T-helper 22 cell (primary cell): ENCODE data around the gene GYS2.
"Not testable (repeated sequence)": the region's sequence is repeated elsewhere in the genome, so short reads cannot be mapped to it uniquely, and the experiment has no call there.

Source experiments
- DNase-seq: peaks from one replicate; pipeline ENCODE4 v3.0.0-alpha.2; 2020; ENCODE audit warnings: low read depth

Gene GYS2

DNA sequence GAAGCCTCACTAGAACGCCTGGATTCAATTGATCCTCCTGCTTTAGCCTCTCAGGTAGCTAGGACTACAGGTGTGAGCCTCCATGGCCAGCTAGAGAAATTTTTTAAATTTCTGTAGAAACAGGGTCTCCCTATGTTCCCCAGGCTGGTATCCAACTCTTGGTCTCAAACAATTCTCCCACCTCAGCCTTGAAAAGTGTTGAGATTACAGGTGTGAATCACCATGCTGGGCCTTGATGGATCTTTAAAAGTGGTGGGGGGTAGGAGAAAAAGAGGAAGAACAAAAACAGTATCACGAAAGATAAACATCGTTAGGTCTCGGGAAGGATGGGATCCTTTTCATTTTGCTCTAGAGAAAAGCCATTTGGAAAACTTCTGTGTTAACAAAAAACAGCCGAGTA lies 4.5 kb downstream of the GYS2 start:
- DNase-seq: no peak

DNA sequence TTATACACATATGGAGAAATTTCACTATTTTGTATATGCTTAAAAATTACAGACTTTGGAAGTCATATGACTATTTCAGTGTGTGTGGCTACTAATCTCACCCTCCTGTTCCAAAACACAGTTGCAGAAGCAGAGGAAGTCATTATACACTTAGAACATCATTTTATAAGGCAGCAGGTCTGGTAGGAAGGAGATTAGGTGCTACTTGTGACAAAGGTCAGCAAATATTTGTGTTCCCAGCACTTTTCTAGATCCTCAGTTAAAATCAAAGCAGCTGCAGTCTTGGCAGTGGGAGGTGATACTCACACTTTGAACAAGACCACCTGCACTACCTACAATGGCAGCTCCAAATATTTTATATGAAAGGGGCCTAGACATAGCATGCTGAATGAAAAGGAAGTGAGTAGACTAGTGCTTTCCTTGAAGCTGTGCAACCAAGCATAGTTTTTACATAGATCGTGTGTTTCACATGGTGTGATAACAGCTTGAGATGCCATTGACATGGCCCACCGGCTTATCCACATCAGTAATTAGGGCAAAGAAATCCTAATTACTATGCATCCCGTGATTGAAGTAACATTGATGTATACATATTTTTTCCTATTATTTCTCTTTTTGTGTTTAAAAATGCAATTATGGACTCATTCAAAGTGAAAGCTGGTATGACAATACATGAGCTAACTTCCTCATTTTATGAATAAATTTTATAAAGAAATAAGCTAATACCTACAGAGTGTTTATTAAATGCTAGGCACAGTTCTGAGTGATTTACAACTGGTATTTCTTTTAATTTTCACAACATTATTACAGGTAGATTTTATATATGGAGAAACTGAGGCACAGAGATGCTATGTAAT lies 5.3 kb downstream of the GYS2 start:
- no peak for DNase-seq

DNA sequence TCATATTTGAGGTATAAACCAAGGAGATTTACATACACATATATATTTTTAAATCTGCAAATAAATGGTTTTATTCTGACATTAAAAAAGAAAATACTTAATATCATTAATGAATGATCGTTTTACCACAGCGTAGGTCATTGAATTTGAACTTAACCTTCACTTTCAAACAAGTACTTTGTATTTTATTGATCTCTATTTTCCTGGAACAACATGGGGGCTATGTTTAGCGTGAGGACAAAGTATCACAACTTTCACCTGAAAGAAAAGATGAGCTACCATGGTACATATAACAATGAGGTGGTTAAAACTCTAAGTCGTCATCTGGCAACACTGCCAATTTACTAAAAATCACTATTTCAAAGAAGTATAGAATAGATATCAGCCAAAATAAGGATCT lies 6.0 kb downstream of the GYS2 start:
- no peak for DNase-seq

GRCh38 chr12:21595356-21595755 lies 9.3 kb downstream of the GYS2 start:
- not testable (repeated sequence) for DNase-seq

GRCh38 chr12:21585485-21585884 lies 19.2 kb downstream of the GYS2 start:
- no peak for DNase-seq

DNA sequence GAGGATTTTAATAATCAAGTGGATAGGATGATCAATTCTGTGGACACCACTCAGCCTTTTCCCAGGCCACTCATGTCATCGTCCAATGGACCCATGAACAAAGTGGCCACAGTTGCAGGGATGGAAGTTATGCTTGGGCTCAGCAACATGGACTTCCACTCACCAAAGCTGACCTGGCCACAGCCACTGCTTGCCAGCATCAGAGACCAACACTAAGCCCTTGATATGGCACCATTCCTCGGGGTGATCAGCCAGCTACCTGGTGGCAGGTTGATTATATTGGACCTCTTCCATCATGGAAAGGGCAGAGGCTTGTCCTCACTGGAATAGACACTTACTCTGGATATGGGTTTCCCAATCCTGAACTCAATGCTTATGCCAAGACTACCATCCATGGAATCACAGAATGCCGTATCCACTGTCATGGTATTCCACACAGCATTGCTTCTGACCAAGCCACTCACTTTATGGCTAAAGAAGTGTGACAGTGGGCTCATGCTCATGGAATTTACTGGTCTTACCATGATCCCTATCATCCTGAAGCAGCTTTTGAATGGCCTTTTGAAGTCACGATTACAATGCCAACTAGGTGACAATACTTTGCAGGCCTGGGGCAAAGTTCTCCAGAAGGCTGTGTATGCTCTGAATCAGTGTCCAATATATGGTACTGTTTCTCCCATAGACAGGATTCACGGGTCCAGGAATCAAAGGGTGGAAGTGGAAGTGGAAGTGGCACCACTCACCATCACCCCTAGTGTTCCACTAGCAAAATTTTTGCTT lies 20.1 kb downstream of the GYS2 start:
- DNase-seq: not testable (repeated sequence)

DNA sequence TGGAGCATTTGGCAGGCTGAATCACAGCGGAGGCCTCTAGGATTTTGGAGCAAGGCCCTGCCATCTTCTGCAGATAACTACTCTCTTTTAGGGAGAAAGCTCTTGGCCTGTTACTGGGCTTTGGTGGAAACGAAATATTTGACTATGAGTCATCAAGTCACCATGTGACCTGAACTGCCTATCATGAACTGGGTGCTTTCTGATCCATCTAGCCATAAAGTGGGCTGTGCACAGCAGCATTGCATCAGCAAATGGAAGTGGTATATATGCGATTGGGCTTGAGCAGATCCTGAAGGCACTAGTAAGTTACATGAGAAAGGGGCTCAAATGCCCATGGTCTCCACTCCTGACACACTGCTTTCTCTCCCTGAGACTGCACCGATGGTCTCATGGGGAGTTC lies 21.1 kb downstream of the GYS2 start:
- no peak for DNase-seq

DNA sequence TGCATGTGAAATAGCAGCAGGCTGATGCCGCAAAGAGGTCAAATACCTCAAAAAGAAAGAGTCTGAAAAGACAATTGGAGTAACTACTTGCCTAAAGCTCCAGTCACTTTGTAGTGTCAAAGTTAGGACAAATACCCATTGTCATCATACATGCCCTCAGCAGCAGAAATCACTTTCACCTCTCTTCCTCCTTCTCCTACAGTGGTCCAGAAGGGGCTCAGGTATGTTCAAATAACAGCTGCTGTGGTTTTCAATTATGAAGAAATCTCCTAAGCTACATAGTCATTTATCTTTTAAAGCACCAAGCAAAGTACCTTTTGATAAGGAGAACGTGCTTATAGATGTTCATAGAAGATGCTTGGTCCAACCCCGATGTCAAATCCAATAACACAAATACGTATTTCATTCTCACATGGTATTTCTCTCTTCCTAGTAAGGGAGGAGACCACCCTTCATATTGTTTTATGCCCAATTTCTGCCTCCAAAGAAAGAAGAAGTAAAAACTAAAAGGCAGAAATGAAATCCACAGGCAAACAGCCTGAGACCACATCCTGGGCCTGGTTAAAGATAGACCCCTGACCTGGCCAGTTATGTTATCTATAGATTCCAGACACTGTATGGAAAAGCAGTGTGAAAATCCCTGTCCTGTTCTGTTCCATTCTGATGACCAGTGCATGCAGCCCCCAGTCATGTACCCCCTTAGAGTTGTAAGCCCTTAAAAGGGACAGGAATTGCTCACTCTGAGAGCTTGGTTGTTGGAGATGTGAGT lies 23.7 kb downstream of the GYS2 start:
- DNase-seq: no peak

- no peak for DNase-seq
Measured at GRCh38 chr12:21577516-21577915, 27.1 kb downstream of the GYS2 start.

GRCh38 chr12:21576431-21576830 lies 28.2 kb downstream of the GYS2 start:
- no peak for DNase-seq

GRCh38 chr12:21573733-21574358 lies 30.8 kb downstream of the GYS2 start:
- DNase-seq: no peak

GRCh38 chr12:21571046-21571445 lies 33.6 kb downstream of the GYS2 start:
- no peak for DNase-seq

GRCh38 chr12:21568115-21568514 lies 36.5 kb downstream of the GYS2 start:
- DNase-seq: no peak

- no peak for DNase-seq
Measured at GRCh38 chr12:21566907-21567394, 37.7 kb downstream of the GYS2 start.

DNA sequence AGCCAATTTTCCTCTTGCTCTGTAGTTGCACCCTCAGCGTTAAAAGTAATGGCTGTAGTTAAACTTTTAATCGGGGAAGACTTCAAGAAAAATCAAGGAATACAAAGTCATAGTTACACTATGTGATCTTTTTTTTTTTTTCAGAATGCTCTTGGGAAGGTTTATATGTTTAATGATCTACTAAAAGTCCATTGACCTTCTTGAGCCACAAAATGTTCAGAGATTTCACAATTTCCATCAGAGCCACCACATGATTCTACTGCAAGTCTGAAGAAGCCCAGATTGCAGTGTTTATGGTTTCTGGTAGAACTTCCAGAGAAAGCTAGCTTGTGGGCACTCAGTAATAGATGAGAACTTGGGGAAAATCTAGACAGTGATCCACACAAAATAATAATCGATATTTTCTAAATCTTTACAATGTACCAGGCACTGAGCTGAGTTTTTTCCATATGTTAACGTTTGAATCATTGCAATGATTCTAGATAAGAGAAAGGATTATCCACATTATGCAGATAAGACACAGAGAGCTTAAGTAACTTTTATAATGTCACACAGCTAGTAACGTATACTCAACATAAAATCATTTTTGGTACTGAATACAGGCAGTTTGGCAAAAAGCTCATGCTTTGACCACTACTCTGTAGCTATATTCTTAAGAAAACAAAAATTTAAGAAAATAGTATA lies 38.3 kb downstream of the GYS2 start:
- no peak for DNase-seq

DNA sequence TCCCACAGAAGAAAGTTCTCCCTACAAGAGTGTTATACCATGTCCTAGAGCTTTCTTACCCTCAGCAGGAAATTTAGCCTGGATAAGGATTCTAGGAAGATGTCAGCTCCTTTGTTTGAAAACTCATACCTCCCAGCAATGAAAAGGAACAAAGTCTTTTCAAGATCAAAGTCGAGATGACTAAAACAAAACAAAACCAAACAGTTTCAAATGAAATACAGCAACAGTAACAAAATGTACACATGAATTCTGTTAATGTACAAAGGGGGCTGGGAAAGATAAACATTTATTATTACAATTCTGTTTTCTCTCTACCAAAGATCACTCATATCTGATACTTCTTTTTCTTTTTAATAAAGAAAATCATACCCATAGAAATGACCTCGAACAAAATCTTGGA lies 41.8 kb downstream of the GYS2 start:
- no peak for DNase-seq

- DNase-seq: no peak
Measured at GRCh38 chr12:21561158-21561557, 43.5 kb downstream of the GYS2 start.

DNA sequence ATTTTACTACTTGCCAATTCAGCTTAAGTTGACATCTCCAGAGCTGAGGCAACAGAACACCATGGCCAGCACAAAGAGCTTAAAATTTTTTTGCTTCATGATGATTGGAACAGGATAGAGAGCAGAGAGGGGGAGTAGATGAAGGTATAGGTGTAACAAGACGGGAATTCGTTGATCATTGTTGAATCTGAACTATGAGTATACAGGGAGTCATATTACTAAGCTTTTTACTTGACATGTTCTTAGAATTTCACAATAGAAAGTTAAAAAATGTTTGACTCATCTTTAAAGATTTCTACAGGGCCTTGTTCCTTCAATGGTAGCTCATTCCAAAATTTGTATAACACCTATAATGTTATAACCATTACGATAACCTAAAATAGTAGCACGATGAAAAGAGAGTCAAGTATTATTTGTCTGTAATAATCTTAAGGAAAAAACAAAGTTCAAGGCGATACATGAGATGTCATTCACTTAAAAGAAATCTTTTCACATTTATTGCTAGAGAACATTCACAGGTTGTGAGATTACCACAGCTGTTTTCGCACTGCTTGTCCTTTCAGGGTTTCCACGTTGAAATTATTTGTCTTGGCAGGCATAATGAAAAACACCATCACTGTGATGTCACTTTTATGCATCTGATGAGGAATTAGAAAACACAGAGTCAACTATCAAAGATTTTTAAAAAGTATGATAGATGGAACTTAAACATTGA lies 44.6 kb downstream of the GYS2 start:
- DNase-seq: no peak

GRCh38 chr12:21558100-21558679 lies 46.5 kb downstream of the GYS2 start:
- no peak for DNase-seq

DNA sequence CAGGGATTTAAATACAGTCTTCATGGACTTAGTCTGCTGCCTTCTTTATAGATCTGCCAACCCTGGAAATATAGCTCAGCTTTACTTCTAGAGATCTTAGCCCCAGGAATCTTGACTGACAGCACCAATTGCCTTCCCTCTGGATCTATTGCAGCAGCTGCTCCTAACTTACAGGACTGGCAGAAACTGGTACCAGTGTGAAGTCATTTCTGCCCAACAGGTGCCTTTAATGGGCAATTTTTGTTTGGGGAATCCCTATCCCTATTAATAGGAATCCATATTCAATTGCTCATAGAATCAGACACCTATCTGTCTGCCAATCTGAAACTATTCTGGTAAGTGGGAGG lies 51.3 kb downstream of the GYS2 start:
- DNase-seq: no peak
